PC-3 (cell line): Measurements from ENCODE around the gene ANO7. TPM values are rescaled to one million over a fixed set of nuclear protein-coding genes. Genes with fewer than 3 reads are reported as not detected.
A peak's percentile ranks its signal among the peaks of the same experiment; 100 is the strongest.

Source experiments
- ATAC-seq: fragments of 200-7000 bp; cut with Tn5 transposase; 2 replicates; pipeline ENCODE4 v1.9.1; 2020; ENCODE audit warnings: mild to moderate bottlenecking, moderate library complexity
- BruUV-seq: library from RNA; stranded (reverse); fragments of 400-500 nt; replicated peaks from 2 replicates; lab custom pipeline; 2021; lab: Mats Ljungman, UMichigan
- CTCF ChIA-PET: fragments of 300-600 bp; sonication (Branson Sonifier 250); formaldehyde crosslinking; loops from one replicate; lab custom pipeline; 2022; ENCODE audit warnings: antibody characterized with exemption; lab: Charles Lee
- POLR2A ChIA-PET: fragments of 300-600 bp; sonication (Branson Sonifier 250); formaldehyde crosslinking; loops from one replicate; lab custom pipeline; 2022; ENCODE audit warnings: antibody characterized with exemption; ENCODE audit not compliant: unreplicated experiment; lab: Charles Lee
- DNase-seq: peaks from one replicate; pipeline ENCODE4 v3.0.0-alpha.2; 2015
- H2AFZ ChIP-seq: fragments of 300-600 bp; sonication (generic); 2 replicates; pipeline ENCODE4 v1.6.0; 2016; ENCODE audit warnings: antibody characterized with exemption, low read length
- H3F3A ChIP-seq: fragments of 300-600 bp; sonication (generic); one replicate; pipeline ENCODE4 v1.6.0; 2017; ENCODE audit warnings: antibody characterized with exemption, low read length, control low read depth, mild to moderate bottlenecking; ENCODE audit not compliant: unreplicated experiment
- H3K27ac ChIP-seq: fragments of 300-600 bp; sonication (generic); 2 replicates; pipeline ENCODE4 v1.5.1; 2016; ENCODE audit warnings: mild to moderate bottlenecking, low read length
- H3K27me3 ChIP-seq: fragments of 300-600 bp; sonication (generic); 2 replicates; pipeline ENCODE4 v1.6.1; 2016; ENCODE audit warnings: low read length, mixed read lengths
- H3K36me3 ChIP-seq: fragments of 300-600 bp; sonication (generic); 2 replicates; pipeline ENCODE4 v1.6.1; 2016; ENCODE audit warnings: low read depth, mixed run types, low read length, mixed read lengths
- H3K4me1 ChIP-seq: fragments of 300-600 bp; sonication (generic); 2 replicates; pipeline ENCODE4 v1.5.1; 2016; ENCODE audit warnings: low read length; ENCODE audit not compliant: insufficient read depth
- H3K4me2 ChIP-seq: fragments of 300-600 bp; sonication (generic); 2 replicates; pipeline ENCODE4 v1.6.0; 2016; ENCODE audit warnings: low read length
- H3K4me3 ChIP-seq: fragments of 300-600 bp; sonication (generic); 2 replicates; pipeline ENCODE4 v1.5.1; 2016; ENCODE audit warnings: mild to moderate bottlenecking, low read length, mixed read lengths
- H3K79me2 ChIP-seq: fragments of 300-600 bp; sonication (generic); 2 replicates; pipeline ENCODE4 v1.6.1; 2017; ENCODE audit warnings: low read length, mixed read lengths
- H3K9ac ChIP-seq: fragments of 300-600 bp; sonication (generic); 2 replicates; pipeline ENCODE4 v1.6.0; 2016; ENCODE audit warnings: mild to moderate bottlenecking, low read length
- H3K9me2 ChIP-seq: fragments of 300-600 bp; sonication (generic); replicated peaks from 2 replicates; pipeline ENCODE4 v1.6.1; 2016; ENCODE audit warnings: mixed run types, low read length, mixed read lengths
- H3K9me3 ChIP-seq: fragments of 300-600 bp; sonication (generic); 2 replicates; pipeline ENCODE4 v1.6.1; 2016; ENCODE audit warnings: low read length, mixed read lengths
- H4K20me1 ChIP-seq: fragments of 300-600 bp; sonication (generic); 2 replicates; pipeline ENCODE4 v1.6.1; 2016; ENCODE audit warnings: low read length, mixed read lengths
- CTCF ChIP-seq: fragments of 300-600 bp; sonication (generic); conservative IDR thresholded peaks from 2 replicates; pipeline ENCODE4 v1.5.1; 2017; ENCODE audit warnings: antibody characterized with exemption, low read depth, mild to moderate bottlenecking, low read length
- EZH2 ChIP-seq: fragments of 300-600 bp; sonication (generic); IDR thresholded peaks from one replicate; pipeline ENCODE4 v1.6.1; 2017; ENCODE audit warnings: antibody characterized with exemption, mild to moderate bottlenecking, low read length; ENCODE audit not compliant: unreplicated experiment
- EZH2phosphoT487 ChIP-seq: fragments of 300-600 bp; sonication (generic); IDR thresholded peaks from 2 replicates; pipeline ENCODE4 v1.6.1; 2018; ENCODE audit warnings: mild to moderate bottlenecking, antibody characterized with exemption, low read length, borderline replicate concordance
- intact Hi-C: fragments of 100-400 bp; cut with micrococcal nuclease; formaldehyde crosslinking; loops from 2 replicates; pipeline ENCODE4 v1.9.0; 2023
- total RNA-seq: library from RNA; depleted of rRNA; stranded (reverse); fragments of >200 nt; gene quantifications from 2 replicates; pipeline ENCODE4 v1.2.3, GENCODE V29; 2014

The ANO7 gene
- total RNA-seq, 1 experiment from 2014 or later, result 2.6 TPM

DNA sequence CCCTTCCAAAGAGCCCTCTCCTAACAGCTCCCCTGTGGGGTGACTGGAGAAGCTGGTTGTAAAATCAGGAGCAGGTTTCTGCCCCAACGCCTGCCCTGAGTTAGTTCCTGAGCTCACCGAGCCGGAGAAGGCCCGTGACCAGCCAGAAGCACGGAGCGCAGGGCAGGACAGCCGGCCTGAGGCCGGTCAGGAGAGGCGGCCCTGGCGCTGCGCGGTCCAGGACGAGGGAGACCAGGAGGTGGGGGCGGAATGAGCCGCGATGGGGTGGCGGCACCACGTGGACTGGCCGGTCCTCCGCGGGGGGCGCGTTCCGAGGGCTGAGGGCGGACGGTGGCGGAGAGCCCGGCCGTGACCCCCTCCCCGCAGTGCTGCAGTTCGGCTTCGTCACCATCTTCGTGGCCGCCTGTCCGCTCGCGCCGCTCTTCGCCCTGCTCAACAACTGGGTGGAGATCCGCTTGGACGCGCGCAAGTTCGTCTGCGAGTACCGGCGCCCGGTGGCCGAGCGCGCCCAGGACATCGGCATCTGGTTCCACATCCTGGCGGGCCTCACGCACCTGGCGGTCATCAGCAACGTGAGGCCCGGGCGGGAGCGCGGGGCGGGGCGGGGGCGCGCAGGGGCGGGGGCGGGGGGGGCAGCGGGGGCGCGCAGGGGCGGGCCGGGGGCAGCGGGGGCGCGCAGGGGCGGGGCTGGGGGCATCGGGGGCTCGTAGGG, 29.0 kb downstream of the ANO7 start:
- Histone ChIP-seq H3K9me3 (no peaks in the 10 kb centered on the region), H3K36me3 (no peaks in the 10 kb centered on the region), H3K9me2 (no peaks in the 10 kb centered on the region), H4K20me1 (no peaks in the 10 kb centered on the region), H2AFZ (peak overlapping the region; percentile 45; the same call in 1 of the 2 replicates), H3K27me3 (no peaks in the 10 kb centered on the region), H3K27ac (peak overlapping the region; percentile 23; the same call in 1 of the 2 replicates), H3K4me3 (peak overlapping the region; percentile 62), H3K4me2 (peak overlapping the region; percentile 77), H3K79me2 (peaks cover 8% of the 10 kb centered on the region), H3F3A (no peaks in the 10 kb centered on the region), H3K4me1 (no peaks in the 10 kb centered on the region), H3K9ac (peak overlapping the region; percentile 49)
- POLR2A ChIA-PET, result no interaction called here
- intact Hi-C loops, result no loop called here
- DNase-seq (peak; percentile 33), ATAC-seq (peak; percentile 65)
- no TSS peak for BruUV-seq
- CTCF ChIA-PET, result interaction anchor here (0.6 kb wide), 1 partner anchor 37 kb away, joined by 3 read pairs; no protein-coding TSS in a partner anchor
- TF ChIP-seq CTCF (no peak), EZH2 (no peak), EZH2phosphoT487 (no peak)

- Histone ChIP-seq H3K4me2 (peak overlapping the region; percentile 76), H3K9ac (no peak overlapping the region), H3K27me3 (no peaks in the 10 kb centered on the region), H3K27ac (no peak overlapping the region), H3K36me3 (no peaks in the 10 kb centered on the region), H3K4me3 (peak overlapping the region; percentile 66), H3K9me2 (no peaks in the 10 kb centered on the region), H3F3A (no peaks in the 10 kb centered on the region), H4K20me1 (no peaks in the 10 kb centered on the region), H3K79me2 (peaks cover 8% of the 10 kb centered on the region), H3K9me3 (no peaks in the 10 kb centered on the region), H3K4me1 (peaks cover 3% of the 10 kb centered on the region), H2AFZ (0 out of 2 replicates have a peak overlapping the region, but pooled peaks have one; percentile 42)
- no peak for TF ChIP-seq EZH2
- peak; percentile 30; the same call in 1 of the 2 replicates for TF ChIP-seq CTCF
- no peak for TF ChIP-seq EZH2phosphoT487
- DNase-seq (peak; percentile 16), ATAC-seq (peak; percentile 20; the same call in 1 of the 2 replicates)
- CTCF ChIA-PET, result interaction anchor here (0.7 kb wide), 1 partner anchor 255 kb away, joined by 3 read pairs; no protein-coding TSS in a partner anchor
- BruUV-seq, result no TSS peak
- intact Hi-C loops, result no loop called here
- POLR2A ChIA-PET, result no interaction called here
These were observed 29.9 kb downstream of the ANO7 start for GRCh38 chr2:241218131-241219029.
